ENCODE results near the gene TEX22.

TEX22 gene

DNA sequence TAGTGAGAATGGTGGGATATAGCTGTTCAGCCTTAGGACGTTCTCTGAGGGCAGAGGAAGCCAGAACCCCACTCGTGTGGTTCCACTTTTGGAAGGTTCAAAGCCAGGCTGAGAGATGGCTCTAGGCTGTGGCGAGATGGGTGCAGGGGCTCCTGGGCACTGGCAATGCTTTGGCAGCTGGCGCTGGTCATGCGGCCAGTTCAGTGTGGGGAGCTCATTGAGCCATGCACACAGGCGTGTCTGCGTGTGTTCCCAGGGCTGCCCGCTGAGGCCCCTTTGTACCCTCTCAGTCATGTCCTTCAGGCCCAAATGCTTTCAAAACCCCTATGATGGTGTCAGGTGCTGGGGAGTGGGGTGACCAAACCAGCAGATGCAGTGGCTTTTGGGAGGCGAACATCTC, 1.7 kb downstream of the TEX22 start:
- DNase-seq (ENCODE audit: low read depth), result no peak

DNA sequence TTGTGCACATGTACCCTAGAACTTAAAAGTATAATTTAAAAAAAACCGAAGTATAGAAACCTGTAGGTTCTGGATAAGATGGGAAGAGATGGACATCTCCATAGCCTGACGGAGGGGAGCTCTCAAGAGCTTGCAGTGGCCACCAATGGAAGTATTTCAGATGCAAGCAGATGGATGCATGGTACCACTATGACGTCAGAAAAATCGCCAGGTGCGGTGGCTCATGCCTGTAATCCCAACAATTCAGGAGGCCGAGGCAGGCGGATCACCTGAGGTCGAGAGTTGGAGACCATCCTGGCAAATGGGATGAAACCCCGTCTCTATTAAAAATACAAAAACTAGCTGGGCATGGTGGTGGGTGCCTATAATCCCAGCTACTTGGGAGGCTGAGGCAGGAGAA, 3.4 kb downstream of the TEX22 start:
- DNase-seq (ENCODE audit: low read depth), result no peak

DNA sequence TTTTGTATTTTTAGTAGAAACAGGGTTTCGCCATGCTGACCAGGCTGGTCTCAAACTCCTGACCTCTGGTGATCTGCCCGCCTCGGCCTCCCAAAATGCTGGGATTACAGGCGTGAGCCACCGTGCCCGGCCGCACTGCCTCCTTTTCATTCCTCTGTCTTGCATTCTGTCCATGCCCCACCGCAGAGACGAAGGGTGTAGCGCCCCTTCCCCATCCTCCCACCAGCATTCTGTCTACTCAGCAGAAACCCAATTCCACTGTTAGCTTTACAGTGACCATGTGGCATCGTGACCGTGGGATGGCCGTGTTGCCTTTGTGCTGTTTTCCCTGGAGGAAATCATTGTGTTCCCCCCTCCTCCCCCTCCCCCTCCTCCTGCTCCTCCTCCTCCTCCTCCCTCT, 10.3 kb downstream of the TEX22 start:
- DNase-seq (ENCODE audit: low read depth), result no peak

DNA sequence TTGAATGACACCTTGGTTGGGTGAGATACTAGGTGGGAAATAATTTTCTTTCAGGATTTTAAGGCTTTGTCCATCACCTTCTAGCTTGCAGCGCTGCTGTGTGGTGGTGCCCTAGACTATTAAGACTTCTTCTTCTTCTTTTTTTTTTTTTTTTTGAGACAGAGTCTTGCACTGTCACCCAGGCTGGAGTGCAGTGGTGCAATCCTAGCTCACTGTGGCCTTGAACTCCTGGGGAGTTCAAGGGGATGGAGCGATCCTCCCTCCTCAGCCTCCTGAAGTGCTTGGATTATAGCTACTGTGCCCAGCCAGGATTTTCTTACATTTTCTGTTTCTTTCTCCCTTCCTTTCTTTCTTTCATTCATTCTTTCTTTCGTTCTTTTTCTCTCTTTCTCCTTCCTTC, 11.0 kb downstream of the TEX22 start:
- no peak for DNase-seq (ENCODE audit: low read depth)

DNA sequence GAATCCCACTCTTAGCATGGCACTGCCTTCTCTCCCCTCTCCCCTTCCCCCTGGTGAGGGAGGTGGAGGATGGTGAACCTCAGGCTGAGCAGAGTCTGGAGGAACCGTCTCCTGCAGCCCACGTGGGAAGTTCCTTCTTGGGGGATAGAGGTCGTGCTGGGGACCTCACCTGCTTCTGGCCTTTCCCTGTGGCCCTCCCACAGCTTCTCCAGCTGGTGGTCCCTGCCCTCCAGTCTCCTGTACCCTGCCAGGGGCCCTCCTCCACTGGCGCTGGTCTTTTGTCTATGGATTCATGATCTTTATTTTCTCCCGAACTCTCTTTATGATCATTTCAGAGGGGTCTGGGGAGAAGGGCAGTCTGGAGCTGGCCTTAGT, 12.3 kb downstream of the TEX22 start:
- DNase-seq (ENCODE audit: low read depth), result no peak

DNA sequence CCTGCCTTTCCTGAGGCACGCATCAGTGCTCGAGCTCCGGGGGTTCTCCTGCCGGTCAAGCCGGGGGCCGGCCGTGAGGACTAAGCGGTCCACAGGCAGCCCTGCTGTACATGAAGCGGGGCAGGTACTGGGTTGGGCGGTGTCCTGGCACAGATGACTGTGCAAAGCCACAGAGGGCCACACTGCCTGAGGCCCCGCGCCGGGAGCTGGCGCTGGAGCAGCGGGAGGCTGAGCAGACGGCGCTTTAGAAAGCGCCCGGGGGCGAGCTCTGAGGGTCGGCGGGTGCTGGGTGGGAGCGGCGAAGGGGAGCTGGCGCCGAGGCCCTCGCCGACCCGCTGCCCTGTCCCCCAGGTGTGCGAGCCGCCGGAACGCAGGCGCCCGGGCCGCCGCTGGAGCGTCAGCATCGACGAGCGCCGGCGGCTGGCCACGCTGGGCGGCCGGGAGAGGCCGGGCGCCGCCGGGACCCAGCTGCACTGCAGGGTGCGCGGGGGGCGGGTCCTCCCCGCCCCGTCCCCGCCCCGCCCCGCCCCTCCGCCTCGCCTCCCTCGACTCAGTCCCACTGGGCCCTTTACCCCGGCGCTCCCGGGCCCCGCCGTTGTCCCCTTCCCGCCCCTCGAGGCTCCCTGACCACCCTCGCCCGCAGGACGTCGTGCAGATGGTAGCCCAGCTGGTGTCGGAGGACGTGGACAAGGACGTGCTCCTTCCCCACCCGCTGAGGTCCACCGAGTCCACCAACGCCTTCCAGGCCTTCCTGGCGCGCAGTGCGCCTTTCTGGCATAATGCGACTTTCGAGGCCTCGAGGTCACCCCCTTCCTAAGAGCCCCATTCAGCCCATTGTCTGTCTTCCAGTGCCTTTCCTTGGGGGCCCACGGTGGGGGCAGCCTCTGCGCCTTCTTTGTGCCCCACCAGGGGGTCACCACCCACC, 12.9 kb downstream of the TEX22 start:
- DNase-seq (ENCODE audit: low read depth), result no peak

DNA sequence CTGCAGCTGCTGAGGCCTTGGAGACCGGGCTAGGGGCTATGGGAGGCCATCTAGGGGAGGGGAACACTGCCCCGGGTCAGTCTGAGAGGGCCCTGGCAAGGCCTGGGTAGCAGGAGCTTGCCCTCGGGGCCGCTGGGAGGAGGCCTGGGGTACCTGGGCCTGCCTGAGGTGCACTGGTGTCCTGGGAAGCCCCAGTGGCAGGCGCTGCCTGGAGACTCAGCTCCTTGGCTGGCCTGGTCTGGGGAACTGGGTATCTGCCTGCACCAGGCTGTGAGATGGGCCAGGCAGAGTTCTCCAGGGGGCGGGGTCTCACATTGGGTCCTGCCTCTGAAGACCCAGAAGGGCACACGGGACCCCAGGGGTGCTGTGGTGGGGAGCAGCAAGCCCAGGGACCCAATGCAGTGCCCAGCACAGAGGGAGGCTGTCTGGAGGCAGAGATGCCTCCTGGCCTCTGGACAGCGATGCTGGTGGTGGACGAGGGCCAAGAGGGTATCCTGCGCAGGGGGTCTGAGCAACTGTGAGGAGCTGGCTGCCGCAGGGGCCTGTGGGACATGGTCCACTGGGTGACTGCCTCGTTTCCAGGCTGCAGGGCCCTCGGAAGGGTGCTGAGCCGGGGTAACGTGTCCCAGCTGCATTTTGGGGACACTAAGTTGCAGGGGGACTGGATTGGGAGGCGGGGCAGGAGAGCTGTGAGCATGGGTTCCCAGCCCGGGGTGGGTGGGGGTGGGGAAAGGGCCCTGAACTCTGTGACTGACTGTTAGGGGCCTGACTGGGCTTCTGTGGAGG, 13.8 kb downstream of the TEX22 start:
- no peak for DNase-seq (ENCODE audit: low read depth)

DNA sequence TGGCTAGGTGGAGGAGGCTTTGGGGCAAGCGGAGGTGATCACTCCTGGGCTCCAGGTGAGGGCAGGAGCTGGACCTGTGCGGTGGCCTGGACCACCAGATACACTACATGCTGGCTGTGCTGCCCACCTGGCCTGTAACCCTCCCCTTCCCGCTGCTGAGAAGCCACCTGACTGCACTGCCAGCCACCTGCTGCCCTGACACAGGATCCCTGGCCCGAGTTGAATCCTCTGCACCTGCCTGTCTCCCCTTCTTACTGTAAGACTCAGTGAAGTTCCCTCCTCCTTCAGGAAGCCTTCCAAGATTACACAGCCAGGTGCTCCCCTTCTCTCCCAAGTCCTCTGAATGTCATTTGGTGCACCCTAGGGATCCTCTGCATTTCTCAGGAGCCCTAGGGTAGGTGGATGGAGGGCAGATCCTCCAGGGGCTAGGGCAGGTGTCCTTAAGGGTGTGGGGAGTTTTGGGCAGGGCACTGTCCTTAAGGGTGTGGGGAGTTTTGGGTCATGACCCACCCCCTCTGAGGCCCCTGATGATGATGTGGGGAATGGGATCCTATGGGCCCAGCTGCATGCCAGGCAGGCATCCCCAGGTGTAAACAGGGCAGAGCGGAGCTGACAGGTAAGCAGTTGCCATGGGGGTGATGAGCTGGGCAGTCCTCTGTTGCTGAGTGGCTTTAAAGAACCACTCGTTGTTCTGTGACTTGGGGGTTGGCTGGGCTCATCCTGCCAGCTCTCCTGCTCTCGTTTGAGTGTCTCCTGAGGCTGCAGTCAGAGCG, 14.6 kb downstream of the TEX22 start:
- DNase-seq (ENCODE audit: low read depth), result no peak

DNA sequence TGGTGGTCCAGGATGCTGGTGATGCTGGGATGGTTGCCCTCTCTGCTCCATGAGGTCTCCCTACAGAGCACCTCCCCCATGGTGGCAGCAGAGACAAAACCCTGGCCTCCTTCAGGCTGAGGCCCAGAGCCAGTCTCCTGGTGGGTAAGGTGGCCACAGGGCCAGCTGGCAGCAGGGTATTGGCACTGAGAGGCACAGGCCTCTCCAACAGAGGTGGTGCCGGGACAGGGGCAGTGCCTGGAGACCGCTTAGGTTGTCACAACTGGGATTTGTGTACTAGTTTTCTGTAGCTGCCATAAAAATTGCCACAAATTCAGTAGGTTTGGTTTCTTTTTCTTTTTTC, 15.2 kb downstream of the TEX22 start:
- no peak for DNase-seq (ENCODE audit: low read depth)

DNA sequence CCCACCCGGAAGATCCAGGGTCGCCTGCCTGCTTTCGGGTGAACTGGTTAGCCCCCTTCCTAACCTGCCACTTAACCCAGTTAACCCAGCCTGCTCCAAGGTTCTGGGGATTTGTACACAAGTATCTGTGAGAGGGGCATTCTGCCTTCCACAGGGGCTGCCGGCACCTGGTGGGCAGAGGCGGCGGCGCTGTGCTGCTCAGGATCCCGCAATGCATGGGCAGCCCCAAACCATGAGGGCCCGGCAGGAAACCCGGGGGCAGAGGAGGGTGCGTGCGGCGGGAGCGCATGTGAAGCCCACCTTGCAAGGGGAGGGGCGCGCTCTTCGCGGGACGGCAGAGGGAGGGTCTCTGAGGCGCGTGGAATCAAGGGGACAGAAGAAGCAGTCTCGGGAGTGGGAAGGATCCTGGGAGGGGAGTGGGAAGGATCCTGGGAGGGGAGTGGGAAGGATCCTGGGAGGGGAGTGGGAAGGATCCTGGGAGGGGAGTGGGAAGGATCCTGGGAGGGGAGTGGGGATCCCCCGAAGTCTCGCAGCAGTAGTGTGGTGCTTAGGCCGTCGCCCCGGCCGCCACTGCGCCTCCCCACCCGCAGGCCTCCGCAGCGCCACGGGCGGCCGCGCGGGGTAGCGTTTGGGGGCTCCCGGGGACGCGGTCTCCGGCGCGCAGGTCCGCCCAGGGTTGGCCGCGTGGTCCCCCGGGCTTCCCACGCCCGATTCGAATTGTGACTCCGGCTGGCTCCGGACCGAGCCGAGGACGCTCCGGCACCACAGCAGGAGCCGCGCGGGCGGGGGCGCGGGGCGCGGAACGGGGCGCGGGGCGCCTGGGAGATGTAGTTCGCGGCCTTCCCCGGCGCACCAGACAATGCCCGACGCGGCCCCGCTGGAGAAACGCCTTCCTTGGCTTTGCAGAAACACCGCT, 16.4 kb downstream of the TEX22 start:
- no peak for DNase-seq (ENCODE audit: low read depth)

DNA sequence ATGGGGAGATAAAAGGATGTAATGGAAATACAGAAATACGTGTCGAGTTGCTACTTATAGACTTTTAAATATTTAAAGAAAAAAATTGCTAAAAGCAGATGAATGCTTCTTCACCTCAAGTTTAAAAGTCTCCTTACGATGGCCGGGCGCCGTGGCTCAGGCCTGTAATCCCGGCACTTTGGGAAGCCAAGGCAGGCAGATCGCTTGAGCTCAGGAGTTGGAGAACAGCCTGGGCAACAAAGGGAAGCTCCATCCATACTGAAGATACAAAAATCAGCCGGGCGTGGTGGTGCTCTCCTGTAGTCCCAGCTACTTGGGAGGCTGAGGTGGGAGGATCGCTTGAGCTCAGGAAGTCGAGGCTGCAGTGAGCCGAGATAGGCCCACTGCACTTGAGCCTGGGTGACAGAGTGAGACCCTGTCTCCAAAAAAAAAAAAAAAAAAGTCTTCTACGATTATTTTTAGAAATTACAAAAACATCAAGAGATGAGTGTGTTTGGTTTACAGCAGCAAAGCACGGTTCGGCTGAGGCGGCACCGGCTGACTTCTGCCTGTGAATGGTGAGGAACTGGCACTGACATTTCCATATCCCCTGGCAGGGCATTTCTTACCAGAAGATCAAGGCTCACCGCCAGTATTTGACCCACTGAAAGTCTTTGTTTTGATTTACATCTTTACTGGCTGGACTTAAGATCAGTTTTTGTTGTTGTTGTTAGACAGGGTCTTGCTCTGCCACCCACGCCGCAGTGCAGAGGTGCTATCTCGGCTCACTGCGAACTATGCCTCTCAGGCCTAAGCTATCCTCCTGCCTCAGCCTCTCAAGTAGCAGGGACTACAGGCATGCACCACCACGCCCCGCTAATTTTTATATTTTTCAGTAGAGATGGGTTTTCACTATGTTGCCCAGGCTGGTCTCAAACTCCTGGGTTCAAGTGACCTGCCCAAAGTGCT, 17.4 kb downstream of the TEX22 start:
- no peak for DNase-seq (ENCODE audit: low read depth)

DNA sequence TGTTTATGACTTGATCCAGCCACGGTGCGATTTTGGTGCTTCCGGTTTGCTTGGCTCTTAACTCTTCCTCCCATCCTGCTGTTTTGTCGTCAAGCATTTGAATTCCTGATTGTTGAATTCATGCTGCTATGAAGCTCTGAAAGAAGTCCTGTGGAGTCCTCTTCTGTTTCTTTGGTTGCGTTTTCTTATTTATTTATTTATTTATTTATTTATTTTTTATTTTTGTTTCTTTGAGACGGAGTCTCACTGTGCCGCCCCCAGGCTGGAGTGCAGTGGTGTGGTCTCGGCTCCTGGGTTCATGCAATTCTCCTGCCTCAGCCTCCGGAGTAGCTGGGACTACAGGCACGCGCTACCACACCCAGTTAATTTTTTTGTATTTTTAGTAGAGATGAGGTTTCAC, 18.3 kb downstream of the TEX22 start:
- no peak for DNase-seq (ENCODE audit: low read depth)

DNA sequence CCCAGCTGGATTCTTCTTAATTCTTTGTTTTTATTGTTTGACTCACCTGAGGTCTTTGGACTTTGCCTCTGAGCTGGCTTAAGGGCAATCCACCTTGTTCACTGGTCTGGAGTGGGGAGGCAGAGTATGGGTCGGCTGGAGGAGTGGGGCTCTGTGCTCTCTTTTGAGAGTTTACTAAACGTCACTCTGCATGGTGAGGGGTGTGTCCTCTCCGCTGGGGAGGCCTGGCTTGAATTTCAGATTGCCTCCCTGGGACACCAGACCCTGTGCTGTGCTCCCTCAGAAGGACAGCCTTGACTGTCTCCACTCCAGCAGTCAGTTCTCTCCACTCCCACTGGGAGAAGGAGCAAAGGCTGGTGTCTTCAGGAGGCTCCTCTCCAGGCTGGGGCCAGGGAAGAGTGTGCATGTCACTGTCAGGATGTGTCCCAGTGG, 19.4 kb downstream of the TEX22 start:
- DNase-seq (ENCODE audit: low read depth), result no peak

DNA sequence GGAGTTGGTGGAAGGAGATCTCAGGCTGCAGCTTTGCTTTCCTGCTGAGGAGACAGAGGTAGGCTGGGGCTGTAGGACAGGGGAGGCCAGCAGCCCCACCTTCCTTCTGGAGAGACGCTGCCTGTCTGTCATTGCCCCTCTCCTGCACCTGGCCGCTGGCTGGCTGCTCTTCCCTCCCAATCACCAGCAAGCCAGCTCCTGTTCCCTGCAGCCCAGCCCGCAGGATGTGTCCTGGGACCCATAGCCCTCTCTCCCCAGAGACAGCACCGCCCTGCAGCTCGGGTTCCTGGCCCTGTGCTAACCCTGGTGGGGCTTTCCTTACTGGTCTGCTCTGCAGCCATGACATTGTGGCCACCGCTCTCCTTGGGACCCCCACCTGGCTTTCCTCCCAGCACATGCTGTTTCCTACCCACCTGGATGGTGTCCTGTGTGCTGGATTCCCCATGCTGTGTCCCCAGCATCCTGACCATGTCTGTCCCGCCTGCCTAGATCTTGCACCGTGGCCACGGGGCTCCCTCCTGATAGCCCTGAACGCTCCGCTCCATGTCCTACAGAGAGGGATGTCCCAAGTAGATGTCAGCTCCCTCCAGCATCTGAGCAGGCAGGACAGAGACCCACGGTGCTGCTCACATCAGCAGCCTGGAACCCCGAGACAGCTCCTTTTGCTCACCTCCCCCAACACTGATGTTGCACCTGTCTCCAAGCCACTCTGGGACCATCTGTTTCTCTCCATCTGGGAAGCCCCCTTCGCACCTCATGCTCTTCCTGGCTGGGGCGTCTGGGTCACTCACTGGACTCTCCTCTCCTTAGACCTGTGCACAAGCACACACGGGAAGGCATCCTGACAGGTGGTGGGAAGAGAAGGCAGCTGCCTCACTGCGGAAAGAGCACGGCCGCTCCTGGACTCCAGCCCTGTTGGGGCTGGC, 20.2 kb downstream of the TEX22 start:
- DNase-seq (ENCODE audit: low read depth), result no peak

DNA sequence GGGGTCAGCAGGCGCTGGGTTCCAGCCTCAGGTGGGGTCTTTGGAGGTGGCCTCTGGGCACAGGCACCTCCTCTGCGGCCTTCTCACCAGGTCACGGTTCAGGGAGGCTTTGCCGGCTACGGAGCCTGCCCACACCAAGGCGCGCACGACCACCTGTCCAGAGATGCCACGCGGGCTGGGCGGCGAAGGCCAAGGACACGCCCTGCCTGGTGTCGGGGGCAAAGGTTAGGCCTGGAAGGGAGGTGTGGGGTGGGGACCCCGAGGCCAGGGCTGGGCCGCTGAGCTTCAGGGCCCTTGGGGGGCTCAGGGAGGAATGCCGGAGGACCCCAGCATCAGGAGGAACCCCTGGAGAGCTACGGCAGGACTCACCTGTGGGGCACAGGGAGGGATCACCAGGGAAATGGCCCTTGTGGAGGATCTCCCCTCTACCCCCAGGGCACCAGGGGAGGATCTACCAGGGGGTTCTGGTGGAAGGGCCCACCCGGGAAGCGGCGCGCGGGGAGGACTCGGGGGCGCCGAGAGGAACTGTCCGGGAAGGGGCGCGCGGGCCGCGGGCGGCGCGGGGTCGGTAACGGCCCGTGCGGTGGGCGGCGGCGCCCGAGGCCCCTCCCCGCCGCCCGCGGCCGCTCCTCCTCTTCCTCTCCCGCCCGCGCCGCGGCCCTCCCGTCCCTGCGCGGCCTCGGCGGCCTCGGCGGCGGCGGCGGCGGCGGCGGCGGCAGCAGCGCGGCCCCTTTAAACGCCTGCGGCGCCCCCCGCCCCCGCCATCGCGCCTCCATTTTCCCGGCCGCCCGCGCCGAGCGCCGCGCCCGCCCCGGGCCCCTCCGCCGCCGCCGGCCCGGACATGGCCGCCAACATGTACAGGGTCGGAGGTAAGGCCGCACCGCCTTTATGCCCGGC, 21.1 kb downstream of the TEX22 start, which contains the start of gene MTA1:
Gene MTA1, plus strand, starts transcription at position 633 of the 897 bp plus-strand sequence. Its CDS starts 209 bp downstream, at position 842.
- DNase-seq (ENCODE audit: low read depth), result no peak

DNA sequence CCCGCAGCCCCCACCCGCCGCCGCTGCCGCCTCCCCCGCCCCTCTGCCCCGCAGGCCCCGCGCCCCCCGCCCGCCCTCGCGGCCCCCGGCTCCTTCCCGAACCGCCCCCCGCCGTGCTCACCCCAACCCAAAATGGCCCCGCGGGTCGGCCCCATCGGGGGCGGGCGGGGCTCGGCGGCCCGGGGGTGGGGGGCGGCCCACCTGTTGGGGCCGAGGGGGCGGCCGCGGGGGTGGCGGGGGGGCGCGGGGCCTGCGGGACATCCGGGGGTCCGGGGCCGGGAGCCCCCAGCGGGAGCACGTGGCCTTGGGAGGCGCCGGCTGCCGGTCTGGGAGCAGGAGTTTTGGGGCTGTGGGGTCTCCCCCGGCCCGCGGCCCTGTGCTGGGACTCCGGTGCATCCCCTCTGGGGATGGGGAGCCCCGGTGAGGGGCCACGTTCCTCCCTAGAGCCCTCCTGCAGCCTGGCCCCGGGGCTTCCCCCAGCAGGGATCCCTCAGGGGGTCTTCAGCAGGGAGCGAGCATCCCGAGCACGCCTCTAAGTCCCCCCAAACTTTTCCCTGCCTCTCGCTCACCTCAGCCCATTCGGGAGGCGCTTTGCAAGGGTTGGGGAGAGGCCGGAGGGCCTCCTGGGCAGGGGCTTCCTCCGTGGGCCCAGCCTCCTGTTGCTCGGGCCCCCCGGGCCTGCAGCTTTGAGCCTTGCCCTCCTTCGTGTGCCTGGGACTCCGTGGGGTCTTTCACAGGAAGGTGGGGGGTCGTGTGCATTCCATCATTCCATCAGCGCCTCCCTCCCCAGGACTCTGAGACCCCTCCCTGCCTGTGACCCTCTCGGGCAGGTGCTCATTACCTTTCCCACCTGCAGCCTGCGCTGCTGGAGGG, 22.0 kb downstream of the TEX22 start:
- DNase-seq (ENCODE audit: low read depth), result no peak

Data from HS-5 (cell line).